ENCODE data around the gene THAP7. TPM values are rescaled to one million over a fixed set of nuclear protein-coding genes. Genes with fewer than 3 reads are reported as not detected.

Gene THAP7
- total and polyA plus RNA-seq, 2 donors (not counting 3 experiments of a cell fraction or from before 2014, with no cell fraction given) = 13.5 to 24.4 TPM

GRCh38 chr22:20963201-20964052, 38.5 kb downstream of the THAP7 start:
- Histone ChIP-seq H3K36me3 (ENCODE audit: control insufficient read depth in 2 of 2, extremely low read depth in 1 of 2, insufficient read depth in 2 of 2, low read length in 2 of 2) (no peaks in the 10 kb centered on the region), H3K4me1 (ENCODE audit: control insufficient read depth, extremely low read depth, insufficient read depth, low read length) (no peaks in the 10 kb centered on the region), H3K27me3 (ENCODE audit: control insufficient read depth in 2 of 2, insufficient read depth in 2 of 2, low read length in 2 of 2) (peaks cover 4 to 18% of the 10 kb centered on the region in 2 experiments), H3K79me2 (ENCODE audit: control insufficient read depth, insufficient read depth, low read length) (no peaks in the 10 kb centered on the region), H3K9me1 (replicated peaks; ENCODE audit: control insufficient read depth, extremely low read depth, insufficient read depth, low read length) (no peaks in the 10 kb centered on the region), H3K9me3 (replicated peaks; ENCODE audit: control insufficient read depth, insufficient read depth, low read length) (no peaks in the 10 kb centered on the region), H4K20me1 (replicated peaks; ENCODE audit: control insufficient read depth, extremely low read depth, insufficient read depth, low read length) (no peaks in the 10 kb centered on the region), H3K4me3 (replicated peaks in 1 of 3; ENCODE audit: insufficient read depth in 1 of 3, low read depth in 1 of 3, low read length in 3 of 3) (no peak overlapping the region), H3K27ac (ENCODE audit: insufficient read depth, low read depth, low read length) (no peak overlapping the region), H2AFZ (ENCODE audit: low read depth, low read length) (no peak overlapping the region), H3K9ac (replicated peaks; ENCODE audit: extremely low read depth, insufficient read depth, low read length) (no peak overlapping the region), H3K4me2 (ENCODE audit: insufficient read depth, low read length) (no peak overlapping the region)
- ChIA-PET POLR2A (no interaction called here), CTCF (interaction anchor here (1.2 to 2.5 kb wide), 2 partner anchors 8 to 78 kb away, joined by 4 to 6 read pairs; no protein-coding TSS in a partner anchor)
- DNase-seq (ENCODE audit: low read depth, low spot score) (no peak), FAIRE-seq (no peak)
- intact Hi-C loops (cut with micrococcal nuclease) = loop anchor here (5.0 kb wide), 1 partner anchor 46 kb away; the partner anchor contains the start of gene CRKL
- TF ChIP-seq MYC (IDR thresholded peaks at IDR 0.05; ENCODE audit: low read depth, low read length) (no peak), CTCF (IDR thresholded peaks at IDR 0.05; ENCODE audit: extremely low read depth in 1 of 2, insufficient read depth in 1 of 2, low read depth in 1 of 2, low read length in 2 of 2) (no peak), POLR2A (IDR thresholded peaks at IDR 0.05; ENCODE audit: low read depth, low read length) (no peak), FOS (IDR thresholded peaks at IDR 0.05; ENCODE audit: borderline replicate concordance, insufficient read depth, low read length) (no peak), GATA2 (IDR thresholded peaks at IDR 0.05; ENCODE audit: insufficient read depth, insufficient read length, low read depth, low read length) (no peak), POLR2AphosphoS5 (IDR thresholded peaks at IDR 0.05; ENCODE audit: insufficient read depth, low read depth, low read length) (no peak)
- dilution Hi-C loops (cut with MboI; ENCODE audit: extremely low pct_ligation_motif_present, low sequenced_read_pairs) = no loop called here
- BruUV-seq (replicated peaks) = no TSS peak

Measured in endothelial cell of umbilical vein (primary cell).